ENCODE data around the gene CLEC2B. TPM values are rescaled to one million over a fixed set of nuclear protein-coding genes. Genes with fewer than 3 reads are reported as not detected.

CLEC2B gene
- total RNA-seq, 1 donor from 2014 or later: 26.4 TPM

- no peak for DNase-seq (ENCODE audit: low read depth in 2 of 2)
Measured at GRCh38 chr12:9809866-9810265, 59.3 kb downstream of the CLEC2B start.

- no peak for DNase-seq (ENCODE audit: low read depth in 2 of 2)
Measured at GRCh38 chr12:9809338-9809737, 59.8 kb downstream of the CLEC2B start.

GRCh38 chr12:9808504-9808903, 60.6 kb downstream of the CLEC2B start:
- no peak for DNase-seq (ENCODE audit: low read depth in 2 of 2)

GRCh38 chr12:9806714-9807113, 62.4 kb downstream of the CLEC2B start:
- DNase-seq (ENCODE audit: low read depth in 2 of 2): no peak

- no peak for DNase-seq (ENCODE audit: low read depth in 2 of 2)
Measured at GRCh38 chr12:9805883-9806282, 63.3 kb downstream of the CLEC2B start.

Other genes starting within 250 kb of the CLEC2B start
- gene CLEC2D, start 199.6 kb downstream of the CLEC2B start, total RNA-seq: 0.99 and 1.3 TPM in 2 replicates
- gene CLECL1, start 136.3 kb downstream of the CLEC2B start, total RNA-seq: not detected in 2 replicates
- 0.40 and 0.44 TPM in 2 replicates for gene CD69, start 108.5 kb downstream of the CLEC2B start, total RNA-seq
- 0.20 TPM in 1 of 2 replicates, not detected in the other for gene KLRF1, start 41.9 kb downstream of the CLEC2B start, total RNA-seq
- gene KLRF2, start 12.1 kb upstream of the CLEC2B start, total RNA-seq: not detected in 2 replicates
- gene CLEC2A, start 63.0 kb upstream of the CLEC2B start, total RNA-seq: not detected in 2 replicates
- not detected in 2 replicates for gene CLEC12A, start 102.1 kb upstream of the CLEC2B start, total RNA-seq
- not detected in 2 replicates for gene CLEC1B, start 129.8 kb upstream of the CLEC2B start, total RNA-seq
- under 0.01 TPM in 1 of 2 replicates, not detected in the other for gene CLEC12B, start 141.3 kb upstream of the CLEC2B start, total RNA-seq
- not detected in 2 replicates for gene CLEC9A, start 161.3 kb upstream of the CLEC2B start, total RNA-seq
- 12.5 and 14.4 TPM in 2 replicates for gene CLEC1A, start 229.6 kb upstream of the CLEC2B start, total RNA-seq